Measurements from ENCODE around the gene STIMATE. TPM values are rescaled to one million over a fixed set of nuclear protein-coding genes. Genes with fewer than 3 reads are reported as not detected.

The STIMATE gene
- total RNA-seq, 1 donor from 2014 or later: 28.8 TPM

DNA sequence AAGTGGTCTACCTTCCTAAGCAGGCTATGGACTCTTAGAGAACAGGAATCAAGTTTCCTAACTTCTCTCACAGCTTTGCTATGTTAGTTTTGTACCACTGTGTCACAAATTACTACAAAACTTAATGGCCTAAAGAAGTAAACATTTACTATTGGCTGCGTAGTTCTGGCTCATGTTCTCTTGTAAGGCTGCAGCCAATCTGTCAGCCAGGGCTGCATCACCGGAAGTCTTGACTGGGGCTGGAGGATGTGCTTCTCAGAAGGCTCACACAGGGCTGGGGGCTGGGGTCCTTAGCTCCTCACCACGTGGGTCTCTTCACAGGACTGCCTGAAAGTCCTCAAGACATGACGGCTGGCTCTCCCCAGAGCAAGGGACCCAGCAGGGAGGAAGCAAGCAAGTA is 15.5 kb downstream of the STIMATE start:
- no peaks in the 10 kb centered on the region for H3K4me1 Mint-ChIP-seq
- no peak overlapping the region for H3K27ac Mint-ChIP-seq
- H3K27me3 Mint-ChIP-seq (ENCODE audit: low read depth): no peaks in the 10 kb centered on the region
- H3K36me3 Mint-ChIP-seq: peaks cover 14% of the 10 kb centered on the region
- no peak overlapping the region for H3K4me3 Mint-ChIP-seq
- no peak for TF ChIP-seq CTCF (IDR thresholded peaks at IDR 0.05; ENCODE audit: unreplicated experiment)
- DNase-seq (ENCODE audit: low spot score in 2 of 2, unreplicated experiment in 2 of 2): no peak
- H3K9me3 Mint-ChIP-seq: peaks cover 13% of the 10 kb centered on the region

GRCh38 chr3:52880474-52880873 is 16.9 kb downstream of the STIMATE start:
- peaks cover 10% of the 10 kb centered on the region for H3K9me3 Mint-ChIP-seq
- no peaks in the 10 kb centered on the region for H3K27me3 Mint-ChIP-seq (ENCODE audit: low read depth)
- H3K4me1 Mint-ChIP-seq: no peaks in the 10 kb centered on the region
- H3K27ac Mint-ChIP-seq: no peak overlapping the region
- H3K36me3 Mint-ChIP-seq: peaks cover 10% of the 10 kb centered on the region
- no peak for TF ChIP-seq CTCF (IDR thresholded peaks at IDR 0.05; ENCODE audit: unreplicated experiment)
- DNase-seq (ENCODE audit: low spot score in 2 of 2, unreplicated experiment in 2 of 2): no peak
- H3K4me3 Mint-ChIP-seq: no peak overlapping the region

- H3K4me3 Mint-ChIP-seq: no peak overlapping the region
- H3K4me1 Mint-ChIP-seq: no peaks in the 10 kb centered on the region
- no peak for DNase-seq (ENCODE audit: low spot score in 2 of 2, unreplicated experiment in 2 of 2)
- peaks cover 6% of the 10 kb centered on the region for H3K9me3 Mint-ChIP-seq
- peaks cover 6% of the 10 kb centered on the region for H3K36me3 Mint-ChIP-seq
- no peaks in the 10 kb centered on the region for H3K27me3 Mint-ChIP-seq (ENCODE audit: low read depth)
- H3K27ac Mint-ChIP-seq: no peak overlapping the region
- no peak for TF ChIP-seq CTCF (IDR thresholded peaks at IDR 0.05; ENCODE audit: unreplicated experiment)
Observed at GRCh38 chr3:52880047-52880446, 17.3 kb downstream of the STIMATE start.

GRCh38 chr3:52879581-52879980 is 17.8 kb downstream of the STIMATE start:
- H3K27me3 Mint-ChIP-seq (ENCODE audit: low read depth): no peaks in the 10 kb centered on the region
- no peak for DNase-seq (ENCODE audit: low spot score in 2 of 2, unreplicated experiment in 2 of 2)
- H3K27ac Mint-ChIP-seq: no peak overlapping the region
- peaks cover 1% of the 10 kb centered on the region for H3K36me3 Mint-ChIP-seq
- no peak for TF ChIP-seq CTCF (IDR thresholded peaks at IDR 0.05; ENCODE audit: unreplicated experiment)
- no peaks in the 10 kb centered on the region for H3K4me1 Mint-ChIP-seq
- H3K9me3 Mint-ChIP-seq: peaks cover 1% of the 10 kb centered on the region
- no peak overlapping the region for H3K4me3 Mint-ChIP-seq

DNA sequence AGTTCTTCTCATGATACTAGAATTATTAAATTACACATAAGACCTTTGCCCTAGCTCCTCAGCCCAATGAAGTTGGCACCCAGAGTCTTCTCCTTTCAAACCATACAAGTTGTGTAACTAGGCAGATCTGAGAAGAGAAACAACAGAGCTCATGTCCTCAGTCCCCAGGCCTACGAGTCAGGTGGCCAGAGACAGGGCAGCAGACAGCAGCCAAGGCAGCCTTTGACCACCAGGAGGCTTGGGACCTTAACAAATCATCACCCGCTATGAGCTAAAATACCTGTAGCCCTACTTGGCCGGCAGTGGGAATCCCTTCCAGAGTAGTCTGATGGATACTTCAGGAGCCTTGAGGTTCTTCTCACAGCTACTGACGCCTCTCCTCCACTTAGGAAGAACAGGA is 18.3 kb downstream of the STIMATE start:
- no peaks in the 10 kb centered on the region for H3K4me1 Mint-ChIP-seq
- no peak overlapping the region for H3K27ac Mint-ChIP-seq
- no peaks in the 10 kb centered on the region for H3K27me3 Mint-ChIP-seq (ENCODE audit: low read depth)
- no peaks in the 10 kb centered on the region for H3K9me3 Mint-ChIP-seq
- DNase-seq (ENCODE audit: low spot score in 2 of 2, unreplicated experiment in 2 of 2): no peak
- TF ChIP-seq CTCF (IDR thresholded peaks at IDR 0.05; ENCODE audit: unreplicated experiment): no peak
- H3K4me3 Mint-ChIP-seq: no peak overlapping the region
- no peaks in the 10 kb centered on the region for H3K36me3 Mint-ChIP-seq

DNA sequence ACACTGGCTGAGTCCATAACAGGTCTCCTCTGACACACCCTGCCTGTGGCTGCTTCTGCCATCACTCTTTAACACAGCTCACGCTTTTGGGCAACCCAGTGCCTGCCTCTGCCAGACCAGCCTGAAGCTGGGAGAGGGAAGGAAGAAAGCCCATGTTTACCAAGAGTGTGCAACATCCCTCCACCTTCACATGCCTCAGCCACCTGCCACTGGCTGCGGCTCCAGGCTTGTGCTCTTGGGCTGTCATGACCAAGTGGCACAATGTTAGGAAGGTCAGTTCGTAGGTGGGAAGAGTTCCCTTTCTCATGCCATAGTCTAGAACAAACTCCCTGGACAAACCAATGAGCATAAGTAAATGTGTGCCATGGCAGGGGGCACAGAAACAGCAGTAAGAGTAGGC is 20.3 kb downstream of the STIMATE start:
- Mint-ChIP-seq H3K9me3 (no peaks in the 10 kb centered on the region), H3K4me1 (no peaks in the 10 kb centered on the region), H3K27me3 (ENCODE audit: low read depth) (no peaks in the 10 kb centered on the region), H3K36me3 (no peaks in the 10 kb centered on the region), H3K27ac (no peak overlapping the region), H3K4me3 (no peak overlapping the region)
- no peak for DNase-seq (ENCODE audit: low spot score in 2 of 2, unreplicated experiment in 2 of 2)
- no peak for TF ChIP-seq CTCF (IDR thresholded peaks at IDR 0.05; ENCODE audit: unreplicated experiment)
